Astrocyte of the spinal cord (primary cell): Measurements from ENCODE around the gene SLX4IP.
A peak's percentile ranks its signal among the peaks of the same experiment; 100 is the strongest.

Source experiments
- DNase-seq: peaks from one replicate; pipeline ENCODE4 v3.0.0; 2011; ENCODE audit warnings: low read depth, low spot score
- H3K4me3 ChIP-seq: 2 replicates; pipeline ENCODE4 v1.5.1; 2011; ENCODE audit warnings: low read depth, mild to moderate bottlenecking, low read length, moderate library complexity
- CTCF ChIP-seq: IDR thresholded peaks from 2 replicates; pipeline ENCODE4 v1.5.1; 2012; ENCODE audit warnings: low read depth, mild to moderate bottlenecking, low read length, inconsistent platforms
- in situ Hi-C: cut with HindIII; loops from 2 replicates; pipeline ENCODE4 v1.10.0; 2017; ENCODE audit warnings: low sequenced_read_pairs

Gene SLX4IP

GRCh38 chr20:10571313-10571815, 136.3 kb downstream of the SLX4IP start:
- H3K4me3 ChIP-seq, result no peak overlapping the region
- in situ Hi-C loops, result no loop called here
- DNase-seq, result no peak
- no peak for TF ChIP-seq CTCF

GRCh38 chr20:10572853-10573252, 137.7 kb downstream of the SLX4IP start:
- no peak for TF ChIP-seq CTCF
- in situ Hi-C loops, result no loop called here
- DNase-seq, result no peak
- no peak overlapping the region for H3K4me3 ChIP-seq

- DNase-seq, result peak; percentile 66
- TF ChIP-seq CTCF, result no peak
- no peak overlapping the region for H3K4me3 ChIP-seq
- in situ Hi-C loops, result no loop called here
Observed at GRCh38 chr20:10573273-10573950, 138.3 kb downstream of the SLX4IP start.

GRCh38 chr20:10573951-10574339, 138.8 kb downstream of the SLX4IP start:
- no peak overlapping the region for H3K4me3 ChIP-seq
- DNase-seq, result no peak
- in situ Hi-C loops, result no loop called here
- no peak for TF ChIP-seq CTCF

- TF ChIP-seq CTCF, result no peak
- DNase-seq, result no peak
- H3K4me3 ChIP-seq, result no peak overlapping the region
- in situ Hi-C loops, result no loop called here
Observed at GRCh38 chr20:10576411-10577090, 141.4 kb downstream of the SLX4IP start.

- TF ChIP-seq CTCF, result no peak
- H3K4me3 ChIP-seq, result no peak overlapping the region
- DNase-seq, result no peak
- in situ Hi-C loops, result no loop called here
Observed at GRCh38 chr20:10577648-10578047, 142.5 kb downstream of the SLX4IP start.
